HUES6 (cell line): ENCODE results near the gene STK11.

ENCODE experiments used
- H3K27ac ChIP-seq: 2 replicates; pipeline ENCODE4 v1.7.0; 2013; ENCODE audit warnings: low read depth, mild to moderate bottlenecking, low read length, inconsistent platforms
- H3K27me3 ChIP-seq: 2 replicates; pipeline ENCODE4 v1.6.1; 2013; ENCODE audit warnings: low read length; ENCODE audit not compliant: control insufficient read depth, insufficient read depth
- H3K36me3 ChIP-seq: 2 replicates; pipeline ENCODE4 v1.6.1; 2013; ENCODE audit warnings: low read length; ENCODE audit not compliant: control insufficient read depth, insufficient read depth
- H3K4me1 ChIP-seq: 2 replicates; pipeline ENCODE4 v1.6.1; 2013; ENCODE audit warnings: low read length; ENCODE audit not compliant: control insufficient read depth, insufficient read depth
- H3K4me3 ChIP-seq: 2 replicates; pipeline ENCODE4 v1.5.1; 2013; ENCODE audit warnings: low read depth, low read length
- H3K9ac ChIP-seq: one replicate; pipeline ENCODE4 v1.6.1; 2013; ENCODE audit warnings: mild to moderate bottlenecking, low read length
- H3K9me3 ChIP-seq: 2 replicates; pipeline ENCODE4 v1.6.1; 2013; ENCODE audit warnings: low read depth, low read length; ENCODE audit not compliant: control insufficient read depth, insufficient read depth

The STK11 gene

GRCh38 chr19:1237027-1237659, 31.6 kb downstream of the STK11 start:
- no peak overlapping the region; the same call in 1 of the 2 replicates for H3K27ac ChIP-seq

DNA sequence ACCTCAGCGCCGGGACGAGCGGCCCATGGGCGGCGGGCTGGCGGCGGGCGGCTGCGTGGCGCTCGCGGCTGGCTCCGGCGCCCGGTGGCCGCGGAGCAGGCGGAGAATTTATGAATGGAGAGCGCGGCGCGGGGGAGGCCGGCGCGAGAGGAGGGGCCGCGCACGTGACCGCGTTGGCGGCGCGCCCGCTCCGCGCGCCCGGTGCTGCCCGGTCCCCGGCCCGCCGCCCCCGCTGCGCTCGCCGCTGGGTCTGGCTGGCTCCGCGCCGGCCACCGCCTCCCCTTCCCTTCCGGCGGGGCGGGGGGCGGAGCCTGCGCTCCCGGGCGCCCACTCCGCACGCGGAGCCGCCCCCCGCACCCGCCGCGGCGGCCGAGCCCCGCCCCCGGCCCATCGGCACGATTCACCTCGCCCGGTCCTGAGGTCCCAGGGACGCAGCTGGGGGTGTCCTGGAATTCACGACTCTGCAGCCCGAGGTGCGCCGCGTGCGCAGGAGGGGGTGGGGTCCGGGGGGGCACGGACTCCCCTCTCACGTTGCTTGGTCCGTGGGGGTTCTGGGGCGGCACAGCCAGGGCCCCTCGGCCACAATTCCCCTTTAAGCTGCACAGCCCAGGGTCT, 32.3 kb downstream of the STK11 start, which contains the start of gene CBARP:
Gene CBARP, minus strand, starts transcription at position 252 of the 615 bp plus-strand sequence. CDS start 1,905 bp downstream, outside the sequence.
- Histone ChIP-seq H3K27me3 (no peaks in the 10 kb centered on the region), H3K9me3 (no peaks in the 10 kb centered on the region), H3K4me1 (peaks cover 12% of the 10 kb centered on the region), H3K4me3 (peak within 1 kb of the TSS; percentile 83), H3K36me3 (peaks cover 31% of the 10 kb centered on the region), H3K27ac (no peak within 1 kb of the TSS; the same call in 1 of the 2 replicates), H3K9ac (peak within 1 kb of the TSS; percentile 65)

More at GRCh38 chr19:1237027-1237659, 31.6 kb downstream of the STK11 start:
- H3K9me3 ChIP-seq: no peaks in the 10 kb centered on the region
- peaks cover 12% of the 10 kb centered on the region for H3K4me1 ChIP-seq
- peak overlapping the region; percentile 83 for H3K4me3 ChIP-seq
- no peaks in the 10 kb centered on the region for H3K27me3 ChIP-seq
- H3K36me3 ChIP-seq: peaks cover 37% of the 10 kb centered on the region
- peak overlapping the region; percentile 65 for H3K9ac ChIP-seq

GRCh38 chr19:1238369-1239303, 33.1 kb downstream of the STK11 start:
- Histone ChIP-seq H3K36me3 (peaks cover 23% of the 10 kb centered on the region), H3K9ac (no peak overlapping the region), H3K4me3 (peak overlapping the region; percentile 83), H3K9me3 (no peaks in the 10 kb centered on the region), H3K27ac (no peak overlapping the region), H3K27me3 (no peaks in the 10 kb centered on the region), H3K4me1 (peaks cover 12% of the 10 kb centered on the region)

DNA sequence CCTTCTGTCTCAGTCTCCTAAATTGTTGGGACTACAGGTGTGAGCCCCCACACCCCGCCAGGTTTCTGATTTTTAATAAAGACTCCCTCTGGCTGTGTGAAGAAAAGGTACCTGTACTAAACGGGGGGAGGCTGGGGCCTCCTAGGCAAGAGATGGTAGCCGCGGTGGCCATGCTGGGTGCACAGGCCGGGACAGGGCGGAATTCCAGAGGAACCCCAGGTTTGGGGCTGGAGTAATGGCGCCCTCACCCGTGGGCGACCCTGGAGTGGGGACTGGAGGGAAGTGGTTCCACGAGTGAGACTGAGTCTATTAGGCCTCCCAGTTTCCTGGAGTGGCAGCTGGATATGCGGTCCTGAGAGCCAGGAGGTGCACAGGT, 33.8 kb downstream of the STK11 start:
- Histone ChIP-seq H3K27me3 (no peaks in the 10 kb centered on the region), H3K9ac (no peak overlapping the region), H3K9me3 (no peaks in the 10 kb centered on the region), H3K4me3 (peak overlapping the region; percentile 70), H3K36me3 (peaks cover 15% of the 10 kb centered on the region), H3K4me1 (peaks cover 15% of the 10 kb centered on the region), H3K27ac (no peak overlapping the region)

DNA sequence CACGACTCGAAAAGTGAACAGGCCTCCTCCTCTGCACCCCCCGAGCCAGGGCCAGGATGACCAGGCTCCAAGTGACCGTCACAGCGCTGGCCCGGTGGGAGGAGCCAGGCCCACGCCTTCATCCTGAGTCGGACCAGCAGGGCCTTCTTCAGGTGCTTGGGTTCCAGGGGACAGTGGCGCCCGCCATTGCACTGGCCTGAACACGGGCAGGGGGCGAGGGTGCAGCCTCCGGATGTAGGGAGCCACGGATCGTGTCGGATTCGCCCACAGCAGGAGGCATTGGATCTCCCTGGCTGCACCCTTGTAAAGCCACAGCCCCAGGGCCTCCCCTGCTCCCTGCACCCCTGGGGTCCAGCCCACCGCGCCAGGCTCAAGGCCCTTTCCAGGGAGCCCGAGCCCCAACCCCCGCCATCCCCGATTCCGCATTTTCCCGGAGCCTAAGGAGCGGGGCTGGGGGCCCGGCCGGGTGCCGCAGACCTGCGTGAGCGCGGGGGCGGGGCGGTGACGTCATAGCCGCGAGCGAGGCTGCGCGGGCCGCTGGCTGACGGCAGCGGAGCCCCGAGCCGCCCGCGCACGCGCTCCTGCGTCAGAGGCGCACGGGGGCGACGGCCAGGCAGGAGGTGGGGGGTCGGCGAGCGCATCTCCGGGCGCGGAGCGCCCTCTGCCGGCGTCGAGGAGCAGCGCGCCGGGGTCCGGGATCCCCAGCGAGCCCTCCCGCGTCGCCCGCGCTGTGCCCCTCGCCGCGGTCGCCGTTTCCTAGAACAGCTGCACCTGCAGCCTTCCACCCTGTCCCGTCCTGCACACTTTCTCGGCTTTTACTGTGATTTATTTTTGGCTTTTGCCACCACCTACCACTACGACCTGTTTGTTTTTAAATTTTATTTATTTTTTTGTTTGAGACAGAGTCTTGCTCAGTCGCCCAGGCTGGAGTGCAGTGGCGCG, 34.5 kb downstream of the STK11 start:
- H3K27ac ChIP-seq: peak overlapping the region; percentile 59; the same call in 1 of the 2 replicates
- no peaks in the 10 kb centered on the region for H3K9me3 ChIP-seq
- no peaks in the 10 kb centered on the region for H3K27me3 ChIP-seq
- H3K4me3 ChIP-seq: peak overlapping the region; percentile 70
- H3K9ac ChIP-seq: peak overlapping the region; percentile 49
- peaks cover 21% of the 10 kb centered on the region for H3K4me1 ChIP-seq
- H3K36me3 ChIP-seq: peaks cover 10% of the 10 kb centered on the region

DNA sequence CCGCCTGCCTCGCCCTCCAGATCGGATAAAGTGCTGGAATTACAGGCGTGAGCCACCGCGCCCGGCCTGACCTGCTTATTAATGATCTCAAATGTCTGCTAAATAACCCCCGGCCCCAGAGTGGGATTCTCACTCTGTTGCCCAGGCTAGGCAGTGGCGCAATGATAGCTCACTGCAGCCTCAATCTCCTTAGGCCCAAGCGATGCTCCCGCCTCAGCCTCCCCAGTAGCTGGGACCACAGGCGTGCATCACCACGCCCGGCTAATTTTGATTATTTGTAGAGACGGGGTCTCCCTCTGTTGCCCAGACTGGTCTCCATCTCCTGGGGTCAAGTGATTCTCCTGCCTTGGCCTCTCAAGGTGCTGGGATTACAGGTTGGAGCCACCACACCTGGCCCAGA, 35.3 kb downstream of the STK11 start:
- Histone ChIP-seq H3K9me3 (no peaks in the 10 kb centered on the region), H3K27ac (no peak overlapping the region), H3K4me3 (peak overlapping the region; percentile 89; the same call in 1 of the 2 replicates), H3K4me1 (peaks cover 22% of the 10 kb centered on the region), H3K27me3 (no peaks in the 10 kb centered on the region), H3K9ac (no peak overlapping the region), H3K36me3 (peaks cover 1% of the 10 kb centered on the region; the same call in 1 of the 2 replicates)

- Histone ChIP-seq H3K9me3 (no peaks in the 10 kb centered on the region), H3K27me3 (no peaks in the 10 kb centered on the region), H3K4me1 (peaks cover 18% of the 10 kb centered on the region), H3K27ac (peak within 1 kb of the TSS; percentile 39; the same call in 1 of the 2 replicates), H3K4me3 (peak within 1 kb of the TSS; percentile 89), H3K9ac (peak within 1 kb of the TSS; percentile 74), H3K36me3 (0 out of 2 replicates have a peak, but pooled peaks cover 3% of the 10 kb centered on the region)
Observed at GRCh38 chr19:1241417-1242095, 36.0 kb downstream of the STK11 start, which contains the start of gene ATP5F1D. TSS of gene ATP5F1D (plus strand) at chr19:1241751. CDS start at chr19:1241851, 100 bp downstream.

- Histone ChIP-seq H3K9me3 (no peaks in the 10 kb centered on the region), H3K4me1 (peaks cover 23% of the 10 kb centered on the region), H3K9ac (no peak overlapping the region), H3K27ac (0 out of 2 replicates have a peak overlapping the region, but pooled peaks have one; percentile 26), H3K27me3 (no peaks in the 10 kb centered on the region), H3K36me3 (0 out of 2 replicates have a peak, but pooled peaks cover 3% of the 10 kb centered on the region), H3K4me3 (no peak overlapping the region)
Observed at GRCh38 chr19:1243768-1244692, 38.5 kb downstream of the STK11 start.
